Mucosa of rectum (tissue), 2 donors: ENCODE data around the gene PAK4.

Experiments
- H3K27ac ChIP-seq, 2 donors: one replicate each; pipeline ENCODE4 v1.7.0; 2013; ENCODE audit warnings: inconsistent platforms in 2 of 2, low read depth in 2 of 2, low read length in 2 of 2
- H3K27me3 ChIP-seq, 2 donors: one replicate each; pipeline ENCODE4 v1.7.0; 2013; ENCODE audit warnings: low read length in 2 of 2; ENCODE audit not compliant: control insufficient read depth in 2 of 2, insufficient read depth in 2 of 2
- H3K36me3 ChIP-seq, 2 donors: one replicate each; pipeline ENCODE4 v1.7.0; 2013; ENCODE audit warnings: low read length in 2 of 2; ENCODE audit not compliant: control insufficient read depth in 2 of 2, insufficient read depth in 2 of 2
- H3K4me1 ChIP-seq, 2 donors: one replicate each; pipeline ENCODE4 v1.7.0; 2013; ENCODE audit warnings: low read length in 2 of 2, mild to moderate bottlenecking in 1 of 2; ENCODE audit not compliant: control insufficient read depth in 2 of 2, insufficient read depth in 2 of 2
- H3K4me3 ChIP-seq, 2 donors: one replicate each; pipeline ENCODE4 v1.7.0; 2013; ENCODE audit warnings: low read length in 2 of 2
- H3K9ac ChIP-seq, 2 donors: one replicate each; pipeline ENCODE4 v1.7.0; 2013; ENCODE audit warnings: low read length in 2 of 2, low read depth in 1 of 2, mild to moderate bottlenecking in 1 of 2
- H3K9me3 ChIP-seq, 2 donors: one replicate each; pipeline ENCODE4 v1.7.0; 2013; ENCODE audit warnings: low read length in 2 of 2; ENCODE audit not compliant: control insufficient read depth in 2 of 2
- donor health status: healthy.
- donor health status: Normal muscosa, but diverticular disease.

PAK4 gene

GRCh38 chr19:39125554-39126311 is at the start of gene PAK4:
PAK4 (plus strand) TSS chr19:39125786; CDS start chr19:39169554, 43,768 bp downstream.
- H3K9me3 ChIP-seq, result no peaks in the 10 kb centered on the region
- H3K36me3 ChIP-seq, result no peaks in the 10 kb centered on the region
- peak within 1 kb of the TSS; percentile 82 to 89 for H3K4me3 ChIP-seq
- peaks cover 0 to 2% of the 10 kb centered on the region in 2 donors for H3K27me3 ChIP-seq
- H3K4me1 ChIP-seq, result peaks cover 29 to 37% of the 10 kb centered on the region in 2 donors
- peak within 1 kb of the TSS; percentile 81 to 90 for H3K9ac ChIP-seq
- peak within 1 kb of the TSS; percentile 95 to 98 for H3K27ac ChIP-seq

- H3K9me3 ChIP-seq, result no peaks in the 10 kb centered on the region
- no peaks in the 10 kb centered on the region for H3K36me3 ChIP-seq
- no peak overlapping the region for H3K27ac ChIP-seq
- H3K4me3 ChIP-seq, result no peak overlapping the region
- no peak overlapping the region for H3K9ac ChIP-seq
- H3K27me3 ChIP-seq, result peaks cover 2 to 3% of the 10 kb centered on the region in 2 donors
- no peaks in the 10 kb centered on the region for H3K4me1 ChIP-seq
Observed at GRCh38 chr19:39077323-39077722, 48.3 kb upstream of the PAK4 start.

- Histone ChIP-seq H3K27ac (no peak overlapping the region), H3K27me3 (peaks cover 8 to 12% of the 10 kb centered on the region in 2 donors), H3K4me3 (no peak overlapping the region), H3K4me1 (no peaks in the 10 kb centered on the region), H3K9ac (no peak overlapping the region), H3K9me3 (no peaks in the 10 kb centered on the region), H3K36me3 (no peaks in the 10 kb centered on the region)
Observed at GRCh38 chr19:39078436-39079200, 47.0 kb upstream of the PAK4 start.

GRCh38 chr19:39080431-39080830 is 45.2 kb upstream of the PAK4 start:
- H3K4me1 ChIP-seq, result no peaks in the 10 kb centered on the region
- H3K36me3 ChIP-seq, result no peaks in the 10 kb centered on the region
- H3K9ac ChIP-seq, result no peak overlapping the region
- peaks cover 22 to 25% of the 10 kb centered on the region in 2 donors for H3K27me3 ChIP-seq
- no peak overlapping the region for H3K4me3 ChIP-seq
- H3K27ac ChIP-seq, result no peak overlapping the region
- no peaks in the 10 kb centered on the region for H3K9me3 ChIP-seq

- Histone ChIP-seq H3K4me3 (no peak overlapping the region), H3K4me1 (no peaks in the 10 kb centered on the region), H3K9me3 (no peaks in the 10 kb centered on the region), H3K9ac (no peak overlapping the region), H3K36me3 (no peaks in the 10 kb centered on the region), H3K27ac (no peak overlapping the region), H3K27me3 (peaks cover 29 to 31% of the 10 kb centered on the region in 2 donors)
Observed at GRCh38 chr19:39082167-39082566, 43.4 kb upstream of the PAK4 start.

GRCh38 chr19:39082745-39083598 is 42.6 kb upstream of the PAK4 start:
- no peak overlapping the region for H3K4me3 ChIP-seq
- no peaks in the 10 kb centered on the region for H3K9me3 ChIP-seq
- H3K9ac ChIP-seq, result no peak overlapping the region
- H3K4me1 ChIP-seq, result no peaks in the 10 kb centered on the region
- H3K36me3 ChIP-seq, result no peaks in the 10 kb centered on the region
- H3K27me3 ChIP-seq, result peaks cover 29 to 31% of the 10 kb centered on the region in 2 donors
- no peak overlapping the region for H3K27ac ChIP-seq

GRCh38 chr19:39083599-39083982 is 42.0 kb upstream of the PAK4 start:
- H3K4me3 ChIP-seq, result no peak overlapping the region
- no peaks in the 10 kb centered on the region for H3K4me1 ChIP-seq
- H3K36me3 ChIP-seq, result no peaks in the 10 kb centered on the region
- no peaks in the 10 kb centered on the region for H3K9me3 ChIP-seq
- peaks cover 29% of the 10 kb centered on the region in 2 donors for H3K27me3 ChIP-seq
- no peak overlapping the region for H3K27ac ChIP-seq
- H3K9ac ChIP-seq, result no peak overlapping the region

- Histone ChIP-seq H3K4me3 (no peak within 1 kb of the TSS), H3K9me3 (no peaks in the 10 kb centered on the region), H3K36me3 (no peaks in the 10 kb centered on the region), H3K4me1 (no peaks in the 10 kb centered on the region), H3K27me3 (peaks cover 29% of the 10 kb centered on the region in 2 donors), H3K9ac (no peak within 1 kb of the TSS), H3K27ac (no peak within 1 kb of the TSS)
Observed at GRCh38 chr19:39083983-39084731, 41.4 kb upstream of the PAK4 start, which contains the start of gene ACP7. ACP7 (plus strand) TSS chr19:39084368; CDS start chr19:39085270, 902 bp downstream.

- H3K4me1 ChIP-seq, result no peaks in the 10 kb centered on the region
Observed at GRCh38 chr19:39084732-39085080, 40.9 kb upstream of the PAK4 start.

More at GRCh38 chr19:39084732-39085080, 40.9 kb upstream of the PAK4 start:
- Histone ChIP-seq H3K36me3 (no peaks in the 10 kb centered on the region), H3K27ac (no peak overlapping the region), H3K4me3 (no peak overlapping the region), H3K9me3 (no peaks in the 10 kb centered on the region), H3K9ac (no peak overlapping the region), H3K27me3 (peaks cover 29% of the 10 kb centered on the region in 2 donors)
